ENCODE results near the gene WFDC1. TPM values are rescaled to one million over a fixed set of nuclear protein-coding genes. Genes with fewer than 3 reads are reported as not detected.
"Not testable (repeated sequence)": the region's sequence is repeated elsewhere in the genome, so short reads cannot be mapped to it uniquely, and the experiment has no call there.

Gene WFDC1
- total RNA-seq, 2 experiments from 2014 or later: not detected

GRCh38 chr16:84334058-84334457 lies 39.4 kb downstream of the WFDC1 start:
- Histone ChIP-seq H3K27ac (ENCODE audit: low read depth, low read length, poor library complexity, severe bottlenecking) (no peak overlapping the region), H3K79me2 (ENCODE audit: insufficient read depth, low read depth, low read length) (no peaks in the 10 kb centered on the region), H3K36me3 (ENCODE audit: insufficient read depth, low read length) (no peaks in the 10 kb centered on the region), H3K4me3 (ENCODE audit: low read depth, low read length, poor library complexity, severe bottlenecking) (no peak overlapping the region), H4K20me1 (ENCODE audit: insufficient read depth, low read length) (no peaks in the 10 kb centered on the region), H3K9me3 (ENCODE audit: low read length) (no peaks in the 10 kb centered on the region), H2AFZ (ENCODE audit: low read length) (no peak overlapping the region), H3K9me2 (ENCODE audit: insufficient read depth, low read length) (no peaks in the 10 kb centered on the region), H3K4me2 (ENCODE audit: low read length) (no peak overlapping the region), H3K4me1 (ENCODE audit: insufficient read depth, low read length, poor library complexity, severe bottlenecking) (no peaks in the 10 kb centered on the region)
- intact Hi-C loops (cut with micrococcal nuclease; ENCODE audit: unreplicated experiment): no loop called here
- BruUV-seq (replicated peaks): no TSS peak
- no peak for TF ChIP-seq EZH2phosphoT487 (IDR thresholded peaks at IDR 0.05; ENCODE audit: borderline replicate concordance, low read depth, low read length)
- no peak for TF ChIP-seq CTCF (conservative IDR thresholded peaks at IDR 0.05; ENCODE audit: low read length)
- no peak for DNase-seq (ENCODE audit: low spot score)
- POLR2A ChIA-PET: no interaction called here
- CTCF ChIA-PET (ENCODE audit: unreplicated experiment): no interaction called here

GRCh38 chr16:84334482-84334881 lies 39.8 kb downstream of the WFDC1 start:
- ChIA-PET CTCF (ENCODE audit: unreplicated experiment) (no interaction called here), POLR2A (no interaction called here)
- TF ChIP-seq EZH2phosphoT487 (IDR thresholded peaks at IDR 0.05; ENCODE audit: borderline replicate concordance, low read depth, low read length) (no peak), CTCF (conservative IDR thresholded peaks at IDR 0.05; ENCODE audit: low read length) (no peak)
- intact Hi-C loops (cut with micrococcal nuclease; ENCODE audit: unreplicated experiment): no loop called here
- no peaks in the 10 kb centered on the region for H3K4me1 ChIP-seq (ENCODE audit: insufficient read depth, low read length, poor library complexity, severe bottlenecking)
- no peaks in the 10 kb centered on the region for H3K79me2 ChIP-seq (ENCODE audit: insufficient read depth, low read depth, low read length)
- no peak overlapping the region for H3K4me3 ChIP-seq (ENCODE audit: low read depth, low read length, poor library complexity, severe bottlenecking)
- no peak overlapping the region for H3K4me2 ChIP-seq (ENCODE audit: low read length)
- no peaks in the 10 kb centered on the region for H3K36me3 ChIP-seq (ENCODE audit: insufficient read depth, low read length)
- no TSS peak for BruUV-seq (replicated peaks)
- H4K20me1 ChIP-seq (ENCODE audit: insufficient read depth, low read length): no peaks in the 10 kb centered on the region
- H3K9me3 ChIP-seq (ENCODE audit: low read length): no peaks in the 10 kb centered on the region
- H3K9me2 ChIP-seq (ENCODE audit: insufficient read depth, low read length): no peaks in the 10 kb centered on the region
- no peak overlapping the region for H3K27ac ChIP-seq (ENCODE audit: low read depth, low read length, poor library complexity, severe bottlenecking)
- H2AFZ ChIP-seq (ENCODE audit: low read length): no peak overlapping the region
- no peak for DNase-seq (ENCODE audit: low spot score)

- H3K36me3 ChIP-seq (ENCODE audit: insufficient read depth, low read length); H3K4me2 ChIP-seq (ENCODE audit: low read length); H3K4me3 ChIP-seq (ENCODE audit: low read depth, low read length, poor library complexity, severe bottlenecking); POLR2A ChIA-PET; BruUV-seq (replicated peaks); H3K27ac ChIP-seq (ENCODE audit: low read depth, low read length, poor library complexity, severe bottlenecking); H3K9me3 ChIP-seq (ENCODE audit: low read length); H3K9me2 ChIP-seq (ENCODE audit: insufficient read depth, low read length); DNase-seq (ENCODE audit: low spot score); H2AFZ ChIP-seq (ENCODE audit: low read length); H4K20me1 ChIP-seq (ENCODE audit: insufficient read depth, low read length); intact Hi-C loops (cut with micrococcal nuclease; ENCODE audit: unreplicated experiment); H3K79me2 ChIP-seq (ENCODE audit: insufficient read depth, low read depth, low read length); CTCF ChIA-PET (ENCODE audit: unreplicated experiment); H3K4me1 ChIP-seq (ENCODE audit: insufficient read depth, low read length, poor library complexity, severe bottlenecking): not testable (repeated sequence)
Observed at GRCh38 chr16:84337236-84337635, 42.6 kb downstream of the WFDC1 start.

Measured in OCI-LY7 (cell line).